HepG2 (cell line): ENCODE results near the gene STC2. TPM values are rescaled to one million over a fixed set of nuclear protein-coding genes. Genes with fewer than 3 reads are reported as not detected.

Experiments
- AHR ChIP-seq: IDR thresholded peaks from 2 replicates; pipeline ENCODE4 v1.6.1; 2018; ENCODE audit warnings: missing genetic modification reagents, missing compliant biosample characterization
- ERF ChIP-seq: IDR thresholded peaks from 2 replicates; pipeline ENCODE4 v1.6.1; 2018; ENCODE audit warnings: missing biosample characterization, missing genetic modification reagents
- HOXA5 ChIP-seq: sonication (generic); formaldehyde crosslinking; IDR thresholded peaks from 2 replicates; pipeline ENCODE4 v1.4.0; 2020; ENCODE audit warnings: missing genetic modification reagents
- MTF2 ChIP-seq: sonication (generic); formaldehyde crosslinking; IDR thresholded peaks from 2 replicates; pipeline ENCODE4 v1.5.0; 2020; ENCODE audit warnings: missing genetic modification reagents, borderline replicate concordance
- NFIC ChIP-seq: IDR thresholded peaks from 2 replicates; pipeline ENCODE4 v1.6.1; 2012; ENCODE audit warnings: mild to moderate bottlenecking, low read length, inconsistent platforms
- NPAS2 ChIP-seq: sonication (generic); formaldehyde crosslinking; IDR thresholded peaks from 2 replicates; pipeline ENCODE4 v1.8.0; 2022; ENCODE audit warnings: mild to moderate bottlenecking, missing genetic modification reagents, borderline replicate concordance
- PHF21A ChIP-seq: sonication (generic); formaldehyde crosslinking; IDR thresholded peaks from 2 replicates; pipeline ENCODE4 v1.5.0; 2020; ENCODE audit warnings: mild to moderate bottlenecking, missing genetic modification reagents
- PHF8 ChIP-seq: sonication (generic); formaldehyde crosslinking; IDR thresholded peaks from 2 replicates; pipeline ENCODE4 v1.5.0; 2020; ENCODE audit warnings: missing genetic modification reagents
- PPARG ChIP-seq: conservative IDR thresholded peaks from 2 replicates; pipeline ENCODE4 v1.6.1; 2016; ENCODE audit warnings: missing biosample characterization, missing genetic modification reagents
- REXO4 ChIP-seq: sonication (generic); formaldehyde crosslinking; IDR thresholded peaks from 2 replicates; pipeline ENCODE4 v1.8.0; 2022; ENCODE audit warnings: missing genetic modification reagents, mild to moderate bottlenecking, borderline replicate concordance
- SETDB1 ChIP-seq: sonication (generic); formaldehyde crosslinking; IDR thresholded peaks from 2 replicates; pipeline ENCODE4 v1.5.1; 2020; ENCODE audit warnings: missing genetic modification reagents, mild to moderate bottlenecking, borderline replicate concordance
- SRSF4 ChIP-seq: fragments of 200-400 bp; formaldehyde crosslinking; IDR thresholded peaks from one replicate; pipeline ENCODE4 v1.6.1; 2018; ENCODE audit warnings: mild to moderate bottlenecking, low read depth, low read length, moderate library complexity; ENCODE audit not compliant: poor library complexity, severe bottlenecking
- ZNF431 ChIP-seq: sonication (generic); formaldehyde crosslinking; IDR thresholded peaks from 2 replicates; pipeline ENCODE4 v1.9.0; 2022; ENCODE audit warnings: missing genetic modification reagents, low read depth, mild to moderate bottlenecking, borderline replicate concordance
- ZNF530 ChIP-seq: sonication (generic); formaldehyde crosslinking; IDR thresholded peaks from 2 replicates; pipeline ENCODE4 v1.5.0; 2020; ENCODE audit warnings: low read depth, mild to moderate bottlenecking, missing genetic modification reagents
- ZNF772 ChIP-seq: sonication (generic); formaldehyde crosslinking; IDR thresholded peaks from 2 replicates; pipeline ENCODE4 v1.5.0; 2020; ENCODE audit warnings: mild to moderate bottlenecking, missing genetic modification reagents
- ZSCAN20 ChIP-seq: sonication (generic); formaldehyde crosslinking; IDR thresholded peaks from 2 replicates; pipeline ENCODE4 v1.4.0; 2020; ENCODE audit warnings: missing genetic modification reagents, mild to moderate bottlenecking, borderline replicate concordance
- ZSCAN29 ChIP-seq: sonication (generic); formaldehyde crosslinking; conservative IDR thresholded peaks from 2 replicates; pipeline ENCODE4 v1.4.0; 2020; ENCODE audit warnings: mild to moderate bottlenecking, missing genetic modification reagents
- polyA plus RNA-seq, 8 experiments: library from polyadenylated mRNA; depleted of rRNA in 3 of 8; stranded (reverse) in 7 of 8; unstranded in 1 of 8; fragments of >200 nt; fragmentation: Illumina TruSeq in 4 of 8; extraction: Trizol in 4 of 8; gene quantifications; 2 replicates each; pipeline versions ENCODE4 v1.2.1 to v1.2.3, GENCODE V29; 2011 to 2016; ENCODE audit warnings: low read depth in 4 of 8, missing spikeins in 1 of 8, mixed read lengths in 1 of 8; ENCODE audit not compliant: insufficient read depth in 1 of 8
- total RNA-seq, 5 experiments: library from RNA; depleted of rRNA; stranded (reverse); fragments of >200 nt; fragmentation: Illumina TruSeq; extraction: Trizol; gene quantifications; 2 replicates each; pipeline ENCODE4 v1.2.3, GENCODE V29; 2016; ENCODE audit warnings: low read depth in 1 of 5
- TF ChIP-seq, protein P1 (sequence below): sonication (generic); formaldehyde crosslinking; IDR thresholded peaks from 2 replicates; pipeline ENCODE4 v1.4.0; 2020; ENCODE audit warnings: missing genetic modification reagents
- TF ChIP-seq, protein P2 (sequence below): sonication (generic); formaldehyde crosslinking; IDR thresholded peaks from 2 replicates; pipeline ENCODE4 v1.4.0; 2020; ENCODE audit warnings: missing genetic modification reagents, low read depth, mild to moderate bottlenecking, borderline replicate concordance
- TF ChIP-seq, protein P3 (sequence below): IDR thresholded peaks from 2 replicates; pipeline ENCODE4 v1.6.1; 2012; ENCODE audit warnings: inconsistent platforms
- TF ChIP-seq, protein P4 (sequence below): fragments of 450-650 bp; IDR thresholded peaks from 2 replicates; pipeline ENCODE4 v1.6.1; 2017

Gene STC2
- total and polyA plus RNA-seq, 2 of the 13 experiments (the other 11 are each of a cell fraction or from before 2014, with no cell fraction given): 27.1 to 69.2 TPM

DNA sequence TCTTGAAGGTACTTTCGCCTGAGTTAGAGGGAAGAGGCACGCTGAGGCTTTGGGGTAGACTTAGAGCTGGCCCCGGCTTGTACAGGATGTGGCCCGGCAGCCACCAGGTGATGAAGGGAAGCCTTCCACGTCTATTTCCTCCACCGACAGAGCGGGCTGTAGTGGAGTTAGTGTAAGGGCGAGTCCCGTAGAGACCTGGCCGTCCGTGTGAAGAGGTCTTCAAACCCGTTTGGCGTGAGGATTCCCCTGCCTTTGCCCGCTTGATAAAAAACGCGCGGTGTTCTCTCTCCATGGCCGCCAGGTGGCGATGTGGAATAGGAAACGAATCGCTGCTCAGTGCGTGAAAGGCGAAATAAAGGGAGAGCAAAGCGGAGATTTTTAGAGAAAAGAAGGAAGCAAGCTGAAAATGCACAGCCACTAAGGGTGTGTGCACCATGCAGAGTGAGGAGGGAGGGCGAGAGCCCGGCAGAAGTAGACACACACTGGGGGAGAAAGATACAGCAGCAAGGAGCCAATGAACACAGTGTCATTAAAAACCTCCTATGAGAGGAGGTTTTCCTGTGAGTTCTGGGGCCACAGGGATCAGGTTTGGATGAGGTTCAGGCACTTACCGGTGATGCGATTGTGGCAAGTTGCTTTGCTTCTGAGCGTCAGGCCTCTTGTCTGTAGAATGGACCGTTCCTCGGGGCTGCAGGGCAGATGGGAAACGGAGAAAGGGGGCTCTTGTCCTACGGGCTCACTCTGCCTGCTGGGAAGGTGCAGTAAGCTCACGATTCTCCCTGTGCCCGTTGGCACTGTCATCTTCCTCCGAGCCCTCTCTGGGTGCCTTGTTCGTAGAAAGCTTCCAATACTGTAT, 34.2 kb downstream of the STC2 start (continued):
- TF ChIP-seq PHF8 (CRISPR knock-in tag) (peak; percentile 42; the same call in 1 of the 2 replicates), SETDB1 (CRISPR knock-in tag) (no peak), AHR (CRISPR knock-in tag) (0 out of 2 replicates have a peak, but pooled peaks have one; percentile 27), ZSCAN29 (CRISPR knock-in tag) (peak; percentile 66; the same call in 1 of the 2 replicates), ZNF772 (no peak), ERF (CRISPR knock-in tag) (0 out of 2 replicates have a peak, but pooled peaks have one; percentile 25), ZNF431 (no peak), REXO4 (CRISPR knock-in tag) (no peak), ZNF530 (CRISPR knock-in tag) (no peak), NFIC (no peak), HOXA5 (CRISPR knock-in tag) (no peak; the same call in 1 of the 2 replicates), ZSCAN20 (CRISPR knock-in tag) (peak; percentile 39; the same call in 1 of the 2 replicates), PPARG (CRISPR knock-in tag) (no peak), PHF21A (CRISPR knock-in tag) (peak; percentile 81; the same call in 1 of the 2 replicates), MTF2 (CRISPR knock-in tag) (no peak), NPAS2 (CRISPR knock-in tag) (no peak), SRSF4 (no peak)
- TF ChIP-seq, protein P1, sequence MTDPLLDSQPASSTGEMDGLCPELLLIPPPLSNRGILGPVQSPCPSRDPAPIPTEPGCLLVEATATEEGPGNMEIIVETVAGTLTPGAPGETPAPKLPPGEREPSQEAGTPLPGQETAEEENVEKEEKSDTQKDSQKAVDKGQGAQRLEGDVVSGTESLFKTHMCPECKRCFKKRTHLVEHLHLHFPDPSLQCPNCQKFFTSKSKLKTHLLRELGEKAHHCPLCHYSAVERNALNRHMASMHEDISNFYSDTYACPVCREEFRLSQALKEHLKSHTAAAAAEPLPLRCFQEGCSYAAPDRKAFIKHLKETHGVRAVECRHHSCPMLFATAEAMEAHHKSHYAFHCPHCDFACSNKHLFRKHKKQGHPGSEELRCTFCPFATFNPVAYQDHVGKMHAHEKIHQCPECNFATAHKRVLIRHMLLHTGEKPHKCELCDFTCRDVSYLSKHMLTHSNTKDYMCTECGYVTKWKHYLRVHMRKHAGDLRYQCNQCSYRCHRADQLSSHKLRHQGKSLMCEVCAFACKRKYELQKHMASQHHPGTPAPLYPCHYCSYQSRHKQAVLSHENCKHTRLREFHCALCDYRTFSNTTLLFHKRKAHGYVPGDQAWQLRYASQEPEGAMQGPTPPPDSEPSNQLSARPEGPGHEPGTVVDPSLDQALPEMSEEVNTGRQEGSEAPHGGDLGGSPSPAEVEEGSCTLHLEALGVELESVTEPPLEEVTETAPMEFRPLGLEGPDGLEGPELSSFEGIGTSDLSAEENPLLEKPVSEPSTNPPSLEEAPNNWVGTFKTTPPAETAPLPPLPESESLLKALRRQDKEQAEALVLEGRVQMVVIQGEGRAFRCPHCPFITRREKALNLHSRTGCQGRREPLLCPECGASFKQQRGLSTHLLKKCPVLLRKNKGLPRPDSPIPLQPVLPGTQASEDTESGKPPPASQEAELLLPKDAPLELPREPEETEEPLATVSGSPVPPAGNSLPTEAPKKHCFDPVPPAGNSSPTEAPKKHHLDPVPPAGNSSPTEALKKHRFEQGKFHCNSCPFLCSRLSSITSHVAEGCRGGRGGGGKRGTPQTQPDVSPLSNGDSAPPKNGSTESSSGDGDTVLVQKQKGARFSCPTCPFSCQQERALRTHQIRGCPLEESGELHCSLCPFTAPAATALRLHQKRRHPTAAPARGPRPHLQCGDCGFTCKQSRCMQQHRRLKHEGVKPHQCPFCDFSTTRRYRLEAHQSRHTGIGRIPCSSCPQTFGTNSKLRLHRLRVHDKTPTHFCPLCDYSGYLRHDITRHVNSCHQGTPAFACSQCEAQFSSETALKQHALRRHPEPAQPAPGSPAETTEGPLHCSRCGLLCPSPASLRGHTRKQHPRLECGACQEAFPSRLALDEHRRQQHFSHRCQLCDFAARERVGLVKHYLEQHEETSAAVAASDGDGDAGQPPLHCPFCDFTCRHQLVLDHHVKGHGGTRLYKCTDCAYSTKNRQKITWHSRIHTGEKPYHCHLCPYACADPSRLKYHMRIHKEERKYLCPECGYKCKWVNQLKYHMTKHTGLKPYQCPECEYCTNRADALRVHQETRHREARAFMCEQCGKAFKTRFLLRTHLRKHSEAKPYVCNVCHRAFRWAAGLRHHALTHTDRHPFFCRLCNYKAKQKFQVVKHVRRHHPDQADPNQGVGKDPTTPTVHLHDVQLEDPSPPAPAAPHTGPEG: 0 out of 2 replicates have a peak, but pooled peaks have one; percentile 30
- TF ChIP-seq, protein P2, sequence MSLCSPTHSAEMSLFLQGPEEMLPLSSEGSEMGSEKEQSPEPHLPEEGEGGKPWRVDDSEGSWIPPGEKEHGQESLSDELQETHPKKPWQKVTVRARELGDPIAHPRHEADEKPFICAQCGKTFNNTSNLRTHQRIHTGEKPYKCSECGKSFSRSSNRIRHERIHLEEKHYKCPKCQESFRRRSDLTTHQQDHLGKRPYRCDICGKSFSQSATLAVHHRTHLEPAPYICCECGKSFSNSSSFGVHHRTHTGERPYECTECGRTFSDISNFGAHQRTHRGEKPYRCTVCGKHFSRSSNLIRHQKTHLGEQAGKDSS: no peak
- TF ChIP-seq, protein P3, sequence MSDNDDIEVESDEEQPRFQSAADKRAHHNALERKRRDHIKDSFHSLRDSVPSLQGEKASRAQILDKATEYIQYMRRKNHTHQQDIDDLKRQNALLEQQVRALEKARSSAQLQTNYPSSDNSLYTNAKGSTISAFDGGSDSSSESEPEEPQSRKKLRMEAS: 0 out of 2 replicates have a peak, but pooled peaks have one; percentile 40
- TF ChIP-seq, protein P4, sequence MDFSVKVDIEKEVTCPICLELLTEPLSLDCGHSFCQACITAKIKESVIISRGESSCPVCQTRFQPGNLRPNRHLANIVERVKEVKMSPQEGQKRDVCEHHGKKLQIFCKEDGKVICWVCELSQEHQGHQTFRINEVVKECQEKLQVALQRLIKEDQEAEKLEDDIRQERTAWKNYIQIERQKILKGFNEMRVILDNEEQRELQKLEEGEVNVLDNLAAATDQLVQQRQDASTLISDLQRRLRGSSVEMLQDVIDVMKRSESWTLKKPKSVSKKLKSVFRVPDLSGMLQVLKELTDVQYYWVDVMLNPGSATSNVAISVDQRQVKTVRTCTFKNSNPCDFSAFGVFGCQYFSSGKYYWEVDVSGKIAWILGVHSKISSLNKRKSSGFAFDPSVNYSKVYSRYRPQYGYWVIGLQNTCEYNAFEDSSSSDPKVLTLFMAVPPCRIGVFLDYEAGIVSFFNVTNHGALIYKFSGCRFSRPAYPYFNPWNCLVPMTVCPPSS: no peak
